Loucy (cell line): ENCODE data around the gene LRBA.

Source experiments
- H2AFZ ChIP-seq: fragments of 200-600 bp; sonication (generic); 2 replicates; pipeline ENCODE4 v1.6.0; 2016; ENCODE audit warnings: antibody characterized with exemption, mild to moderate bottlenecking, low read length, moderate library complexity
- H3F3A ChIP-seq: fragments of 200-600 bp; 2 replicates; pipeline ENCODE4 v1.6.0; 2016; ENCODE audit warnings: antibody characterized with exemption, low read depth, mild to moderate bottlenecking
- H3K27me3 ChIP-seq: fragments of 200-600 bp; sonication (generic); 2 replicates; pipeline ENCODE4 v1.6.1; 2014; ENCODE audit warnings: low read length, mild to moderate bottlenecking; ENCODE audit not compliant: insufficient read depth, poor library complexity, severe bottlenecking
- H3K36me3 ChIP-seq: fragments of 200-600 bp; sonication (generic); 2 replicates; pipeline ENCODE4 v1.6.1; 2016; ENCODE audit warnings: low read length; ENCODE audit not compliant: insufficient read depth
- H3K4me1 ChIP-seq: fragments of 200-600 bp; sonication (generic); 2 replicates; pipeline ENCODE4 v1.5.1; 2014; ENCODE audit warnings: low read length, mild to moderate bottlenecking; ENCODE audit not compliant: insufficient read depth, poor library complexity, severe bottlenecking
- H3K4me2 ChIP-seq: fragments of 200-600 bp; sonication (generic); 2 replicates; pipeline ENCODE4 v1.6.0; 2014; ENCODE audit warnings: antibody characterized with exemption, low read length, low read depth, mild to moderate bottlenecking; ENCODE audit not compliant: poor library complexity, severe bottlenecking
- H3K4me3 ChIP-seq: fragments of 200-600 bp; sonication (generic); 2 replicates; pipeline ENCODE4 v1.5.1; 2014; ENCODE audit warnings: low read length, mild to moderate bottlenecking, mixed read lengths; ENCODE audit not compliant: poor library complexity, severe bottlenecking
- H3K79me2 ChIP-seq: fragments of 200-600 bp; sonication (generic); 2 replicates; pipeline ENCODE4 v1.6.1; 2014; ENCODE audit warnings: low read length; ENCODE audit not compliant: insufficient read depth
- H3K9ac ChIP-seq: fragments of 200-600 bp; sonication (generic); 2 replicates; pipeline ENCODE4 v1.6.0; 2014; ENCODE audit warnings: mild to moderate bottlenecking, low read depth, low read length, moderate library complexity; ENCODE audit not compliant: poor library complexity, severe bottlenecking
- H3K9me2 ChIP-seq: fragments of 200-600 bp; sonication (generic); replicated peaks from 2 replicates; pipeline ENCODE4 v1.6.1; 2016; ENCODE audit warnings: low read depth, low read length, mixed read lengths
- H3K9me3 ChIP-seq: fragments of 200-600 bp; sonication (generic); 2 replicates; pipeline ENCODE4 v1.6.1; 2014; ENCODE audit warnings: mild to moderate bottlenecking, antibody characterized with exemption, low read length, low read depth; ENCODE audit not compliant: insufficient read depth
- H4K20me1 ChIP-seq: fragments of 200-600 bp; sonication (generic); 2 replicates; pipeline ENCODE4 v1.6.0; 2014; ENCODE audit warnings: antibody characterized with exemption, low read length, mild to moderate bottlenecking; ENCODE audit not compliant: insufficient read depth, poor library complexity, severe bottlenecking
- CTCF ChIP-seq: fragments of 200-600 bp; sonication (generic); conservative IDR thresholded peaks from 2 replicates; pipeline ENCODE4 v1.5.1; 2014; ENCODE audit warnings: mild to moderate bottlenecking, antibody characterized with exemption, low read length
- EZH2phosphoT487 ChIP-seq: fragments of 200-600 bp; IDR thresholded peaks from 2 replicates; pipeline ENCODE4 v1.6.1; 2018; ENCODE audit warnings: antibody characterized with exemption, mild to moderate bottlenecking, moderate library complexity, borderline replicate concordance

The LRBA gene

GRCh38 chr4:150235317-150235716 lies 779.8 kb downstream of the LRBA start:
- no peaks in the 10 kb centered on the region for H3K4me1 ChIP-seq
- H3K27me3 ChIP-seq = no peaks in the 10 kb centered on the region
- H3F3A ChIP-seq = no peaks in the 10 kb centered on the region
- H2AFZ ChIP-seq = no peak overlapping the region
- no peak for TF ChIP-seq EZH2phosphoT487
- no peak for TF ChIP-seq CTCF
- no peaks in the 10 kb centered on the region for H3K79me2 ChIP-seq
- H3K9me3 ChIP-seq = no peaks in the 10 kb centered on the region
- H3K4me3 ChIP-seq = no peak overlapping the region
- no peak overlapping the region for H3K4me2 ChIP-seq
- no peaks in the 10 kb centered on the region for H3K36me3 ChIP-seq
- no peaks in the 10 kb centered on the region for H3K9me2 ChIP-seq
- H3K9ac ChIP-seq = no peak overlapping the region
- H4K20me1 ChIP-seq = no peaks in the 10 kb centered on the region

- no peaks in the 10 kb centered on the region for H3K36me3 ChIP-seq
- TF ChIP-seq CTCF = no peak
- no peak for TF ChIP-seq EZH2phosphoT487
- no peaks in the 10 kb centered on the region for H3F3A ChIP-seq
- no peaks in the 10 kb centered on the region for H3K79me2 ChIP-seq
- H3K4me1 ChIP-seq = no peaks in the 10 kb centered on the region
- no peak overlapping the region for H3K4me3 ChIP-seq
- H4K20me1 ChIP-seq = no peaks in the 10 kb centered on the region
- no peaks in the 10 kb centered on the region for H3K9me2 ChIP-seq
- no peak overlapping the region for H2AFZ ChIP-seq
- no peaks in the 10 kb centered on the region for H3K9me3 ChIP-seq
- no peak overlapping the region for H3K4me2 ChIP-seq
- no peaks in the 10 kb centered on the region for H3K27me3 ChIP-seq
- no peak overlapping the region for H3K9ac ChIP-seq
Measured at GRCh38 chr4:150234246-150234645, 780.8 kb downstream of the LRBA start.

GRCh38 chr4:150232029-150232428 lies 783.1 kb downstream of the LRBA start:
- no peaks in the 10 kb centered on the region for H3K4me1 ChIP-seq
- H3K27me3 ChIP-seq = no peaks in the 10 kb centered on the region
- H3F3A ChIP-seq = no peaks in the 10 kb centered on the region
- H3K4me3 ChIP-seq = no peak overlapping the region
- H3K4me2 ChIP-seq = no peak overlapping the region
- H3K9me3 ChIP-seq = no peaks in the 10 kb centered on the region
- TF ChIP-seq EZH2phosphoT487 = no peak
- no peak for TF ChIP-seq CTCF
- H2AFZ ChIP-seq = no peak overlapping the region
- H3K9me2 ChIP-seq = no peaks in the 10 kb centered on the region
- no peaks in the 10 kb centered on the region for H3K79me2 ChIP-seq
- no peaks in the 10 kb centered on the region for H3K36me3 ChIP-seq
- no peaks in the 10 kb centered on the region for H4K20me1 ChIP-seq
- no peak overlapping the region for H3K9ac ChIP-seq
